Raji (cell line): ENCODE measurements around the gene DLGAP1.

ENCODE experiments used
- POLR2A ChIP-seq: IDR thresholded peaks from 2 replicates; pipeline ENCODE4 v1.6.1; 2011; ENCODE audit warnings: low read depth, low read length, control low read depth; ENCODE audit not compliant: insufficient read depth

The DLGAP1 gene

DNA sequence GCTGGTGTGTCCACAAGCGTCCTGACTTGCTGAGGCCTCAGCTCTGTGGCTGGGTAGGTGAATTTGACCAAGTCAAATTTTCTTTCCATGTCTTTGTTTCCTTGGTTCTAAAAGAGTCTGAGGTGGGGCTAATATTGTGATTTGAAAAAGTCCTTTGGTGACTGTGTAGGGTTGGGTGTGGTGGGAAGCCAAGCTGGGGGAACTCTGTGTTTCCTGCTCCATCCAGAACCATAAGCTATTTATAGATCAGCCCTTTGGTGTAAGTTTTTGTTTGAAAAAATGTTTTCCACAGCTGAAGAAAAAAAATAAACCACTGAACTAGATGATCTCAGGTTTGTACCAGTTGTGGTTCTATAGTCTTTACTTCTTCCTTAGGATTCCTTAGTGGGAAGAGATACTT, 542.4 kb downstream of the DLGAP1 start:
- no peak for TF ChIP-seq POLR2A

DNA sequence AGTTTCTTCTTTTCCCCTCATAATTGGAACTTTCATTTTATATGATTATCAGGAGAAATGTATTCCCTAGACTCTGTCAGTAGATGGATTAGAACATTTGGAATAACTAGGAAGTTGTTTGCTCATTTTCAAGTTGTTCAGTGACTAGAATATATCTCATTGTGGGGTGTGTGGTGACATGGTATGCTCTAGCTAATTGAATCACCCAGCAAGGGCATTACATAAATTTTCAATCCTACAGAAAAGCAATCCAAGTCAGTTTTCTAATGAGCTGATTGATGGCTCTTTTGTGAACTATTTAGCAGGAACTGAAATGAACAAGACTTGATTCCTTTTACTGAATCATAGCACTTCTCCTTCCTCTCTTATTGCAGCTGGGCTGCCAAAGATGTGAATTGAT, 543.7 kb downstream of the DLGAP1 start:
- no peak for TF ChIP-seq POLR2A

DNA sequence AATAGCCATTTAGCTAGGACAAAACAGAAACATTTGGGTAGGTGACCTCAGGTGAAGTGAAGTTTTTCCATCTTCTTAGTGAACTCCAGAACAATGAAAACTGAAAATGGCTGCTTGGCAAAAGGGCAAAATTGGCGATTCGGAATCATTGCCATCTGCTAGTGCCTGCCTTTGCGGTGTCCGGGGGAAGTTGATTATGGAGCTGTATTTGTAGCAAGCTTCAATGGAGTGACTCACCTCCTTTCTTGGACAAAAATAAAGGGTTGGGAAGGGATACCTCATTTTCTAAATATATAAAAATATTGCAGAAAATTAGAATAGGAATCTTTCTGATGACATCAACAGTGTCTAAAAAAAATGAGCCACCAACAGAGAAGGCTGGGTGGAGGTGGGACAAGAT, 544.6 kb downstream of the DLGAP1 start:
- TF ChIP-seq POLR2A = no peak

DNA sequence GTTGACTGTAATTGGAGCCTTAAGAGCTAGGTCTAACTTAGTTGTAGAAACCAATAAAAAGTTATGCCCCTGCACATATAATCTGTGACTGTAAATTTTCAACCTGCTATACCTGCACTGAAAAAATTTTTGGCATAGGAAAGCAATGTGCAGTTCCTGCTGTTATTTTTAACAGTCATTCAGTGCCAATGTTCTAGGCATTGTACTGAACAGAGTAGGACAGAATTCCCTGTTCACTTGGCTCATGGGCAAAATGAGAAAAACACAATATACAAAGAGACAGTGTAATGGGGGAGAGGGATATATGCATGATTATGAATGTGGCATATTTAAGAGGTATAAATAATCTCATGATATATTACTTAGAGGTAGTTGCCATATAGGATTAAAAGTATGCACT, 547.2 kb downstream of the DLGAP1 start:
- no peak for TF ChIP-seq POLR2A

DNA sequence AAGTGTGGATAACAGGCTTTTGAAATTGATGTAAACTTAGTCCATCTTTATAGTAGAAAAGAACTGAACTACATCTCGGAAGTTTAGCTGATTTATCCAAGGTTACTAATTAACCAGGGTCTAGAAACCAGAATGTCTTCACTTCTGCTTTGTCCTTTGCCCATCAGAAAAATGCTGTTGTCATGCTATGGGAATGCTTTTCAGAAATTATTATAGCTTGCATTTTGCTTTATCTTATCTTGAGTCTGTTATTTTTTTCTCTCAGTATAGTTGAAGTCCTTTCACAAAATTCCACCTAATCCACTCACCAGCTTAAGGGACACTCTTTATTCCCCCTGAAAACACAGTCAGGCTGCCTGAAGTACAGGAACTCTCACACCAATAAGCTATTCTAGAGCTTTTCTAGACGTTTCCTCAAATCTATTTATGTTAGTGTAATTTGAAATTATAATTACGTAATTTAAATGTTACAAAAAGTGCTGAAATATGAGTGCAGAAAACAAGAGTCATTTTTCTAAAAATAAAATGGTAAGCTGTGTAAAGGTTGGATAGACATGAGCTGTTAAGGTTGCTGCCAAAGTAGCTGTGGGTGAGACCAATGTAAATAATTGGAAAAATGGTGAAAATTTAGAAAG, 548.9 kb downstream of the DLGAP1 start:
- TF ChIP-seq POLR2A = no peak

DNA sequence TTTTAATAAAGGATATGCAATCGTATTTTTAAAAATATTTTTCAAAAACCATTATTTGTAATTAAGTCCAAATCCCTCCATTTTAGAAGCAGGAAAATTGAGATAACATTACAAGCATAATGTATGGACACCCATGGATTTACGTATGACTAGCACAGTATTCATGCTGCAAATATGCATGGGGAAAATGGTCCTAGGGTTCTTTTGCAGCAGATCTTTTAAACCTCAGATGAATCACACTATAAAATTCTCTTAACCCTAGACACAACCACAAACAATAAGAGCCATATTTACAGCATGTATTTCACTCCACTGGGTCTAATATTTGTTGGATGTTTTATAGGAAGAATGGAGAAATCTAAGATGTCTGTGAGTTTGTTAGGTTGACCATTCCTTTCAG, 551.8 kb downstream of the DLGAP1 start:
- no peak for TF ChIP-seq POLR2A

DNA sequence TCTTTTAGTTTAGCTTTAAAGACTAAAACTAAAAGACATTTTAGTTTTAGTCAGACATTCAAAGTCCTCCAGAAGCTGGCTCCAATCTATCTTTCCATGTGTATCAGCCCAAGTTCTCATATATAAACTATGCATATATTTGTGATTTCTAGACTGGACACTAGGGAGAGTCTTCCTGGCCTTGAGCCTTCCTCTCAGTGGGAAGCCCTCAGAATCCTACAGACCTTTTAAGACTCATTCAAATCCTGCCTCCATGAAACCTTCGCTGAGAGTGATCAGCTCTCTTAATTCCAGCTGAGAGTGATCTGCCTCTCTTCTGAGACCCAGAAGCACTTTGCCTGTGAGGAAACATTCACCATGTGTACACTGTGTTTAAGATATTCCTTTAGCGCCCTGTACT, 552.4 kb downstream of the DLGAP1 start:
- no peak for TF ChIP-seq POLR2A

DNA sequence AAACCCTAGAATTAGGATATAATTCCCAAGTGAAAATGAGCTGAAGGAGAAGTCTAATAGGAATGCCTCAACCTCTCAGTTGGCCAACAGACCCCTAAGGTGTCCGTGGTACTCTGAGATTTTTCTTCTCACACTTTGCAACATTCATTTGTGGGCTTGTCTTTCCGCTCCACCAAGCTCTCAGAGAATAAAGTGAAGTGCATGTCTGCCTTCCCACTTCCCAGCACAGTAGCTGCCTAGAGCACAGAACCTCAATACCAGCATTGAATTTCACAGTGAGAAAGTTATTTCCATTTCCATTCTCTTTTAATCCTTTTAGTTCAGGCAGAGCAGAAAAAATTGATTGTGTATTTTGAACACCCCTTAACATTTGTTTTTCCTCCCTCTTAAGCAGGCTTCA, 553.3 kb downstream of the DLGAP1 start:
- no peak for TF ChIP-seq POLR2A

DNA sequence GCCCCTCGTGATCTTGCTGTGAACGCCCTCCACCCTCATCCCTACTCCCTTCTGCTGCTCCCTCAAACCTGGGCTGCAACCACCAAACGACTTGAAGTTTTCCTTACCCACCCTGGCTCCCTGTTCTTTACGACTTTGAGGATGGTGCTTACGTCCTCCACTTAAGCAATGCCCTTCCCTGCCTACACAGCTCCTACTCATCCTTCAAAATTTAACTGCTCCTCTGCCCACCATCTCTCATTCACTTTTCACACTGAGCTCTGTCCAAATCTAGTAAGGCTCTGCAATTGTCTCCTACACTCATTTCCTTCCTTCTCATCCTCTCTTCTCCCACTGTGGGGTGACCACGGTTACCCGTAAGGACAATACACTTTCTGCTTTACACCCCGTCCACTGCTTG, 554.1 kb downstream of the DLGAP1 start:
- no peak for TF ChIP-seq POLR2A

DNA sequence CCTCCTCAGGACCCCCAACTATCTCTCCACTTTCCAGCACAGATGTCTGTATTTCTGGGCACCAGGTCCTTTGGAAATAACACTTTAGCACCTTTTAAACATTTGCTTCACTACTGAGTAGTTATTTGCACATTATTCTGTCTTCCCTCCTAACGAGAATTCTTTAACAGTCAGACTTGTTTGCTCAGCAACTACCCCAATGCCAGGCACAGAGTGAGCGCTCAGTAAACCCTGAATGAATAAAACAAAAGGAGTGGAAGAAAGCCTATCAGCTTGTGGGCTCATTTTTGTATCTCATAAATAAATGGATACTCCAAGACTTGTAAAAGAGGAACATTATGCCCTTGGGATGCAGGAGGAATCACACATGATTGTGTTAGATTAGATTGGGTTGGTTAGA, 554.8 kb downstream of the DLGAP1 start:
- no peak for TF ChIP-seq POLR2A

DNA sequence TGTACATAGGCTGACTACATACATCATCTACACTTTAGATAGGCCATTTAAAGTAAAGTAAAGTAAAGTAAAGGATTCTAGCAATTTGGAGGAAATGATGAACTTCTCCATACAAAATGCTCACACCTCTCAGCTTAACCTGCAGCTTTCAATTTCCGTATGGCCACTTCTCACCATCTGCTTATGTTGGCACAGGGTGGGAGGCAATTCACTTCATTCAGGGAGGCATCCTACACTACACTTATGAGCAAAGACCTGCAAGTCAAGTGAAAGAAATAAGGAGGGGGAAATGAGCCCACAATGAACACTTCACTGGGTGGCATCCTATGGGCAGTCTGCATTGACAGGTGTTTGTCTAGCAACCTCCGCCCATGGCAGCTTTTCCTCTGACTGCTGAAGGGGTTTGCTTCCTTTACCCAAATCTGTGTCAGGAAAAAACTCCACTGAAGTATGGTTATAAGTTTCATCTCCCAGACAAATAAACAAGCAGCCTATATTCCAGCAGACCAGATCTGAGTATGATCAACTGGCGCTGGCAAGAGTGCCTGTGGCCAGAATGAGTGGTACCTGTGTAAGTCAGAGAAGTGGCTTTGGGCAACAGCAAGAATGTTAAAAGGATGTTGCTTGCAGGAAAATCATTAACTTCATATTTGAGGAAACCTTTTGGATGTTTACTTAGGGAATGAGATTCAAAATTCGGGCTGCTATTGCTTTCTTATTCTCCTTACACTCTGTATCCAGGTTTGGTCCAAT, 556.1 kb downstream of the DLGAP1 start:
- no peak for TF ChIP-seq POLR2A

DNA sequence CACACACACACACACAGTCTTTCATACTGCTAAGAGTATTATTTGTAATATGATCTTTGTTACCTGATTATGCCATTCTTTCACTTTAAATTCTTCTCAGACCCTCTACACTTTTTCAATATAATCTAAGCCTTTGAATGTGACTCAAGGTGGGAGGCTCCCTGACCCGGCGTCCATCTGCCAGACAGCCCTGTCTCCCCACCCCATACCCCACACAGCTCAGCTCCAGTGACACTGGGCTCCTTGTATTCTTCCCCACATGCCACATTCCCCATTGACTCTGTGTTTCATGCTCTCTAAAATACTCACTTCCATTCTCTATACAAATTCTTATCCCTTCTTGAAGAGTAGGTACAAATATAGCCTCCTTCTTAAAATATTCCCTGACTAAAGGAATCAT, 563.0 kb downstream of the DLGAP1 start:
- no peak for TF ChIP-seq POLR2A

DNA sequence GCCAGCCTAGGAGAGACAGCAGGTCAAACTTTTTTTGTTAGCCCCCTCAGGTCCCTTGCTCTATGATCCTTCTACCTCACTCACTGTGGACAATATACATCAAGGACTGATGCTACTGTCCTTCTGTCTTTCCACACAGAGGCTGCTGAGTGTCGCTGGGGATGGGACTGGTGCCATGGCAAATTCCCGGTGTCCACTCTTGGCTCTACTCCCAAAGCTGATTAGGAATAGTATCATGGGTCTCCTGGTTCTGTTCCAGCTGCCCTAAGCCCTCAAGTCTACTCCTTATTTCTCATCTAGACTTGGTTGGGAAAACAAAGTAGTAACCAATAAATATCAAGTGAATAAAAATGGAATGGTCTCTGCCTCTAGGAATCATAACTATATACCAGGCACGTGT, 563.9 kb downstream of the DLGAP1 start:
- no peak for TF ChIP-seq POLR2A

DNA sequence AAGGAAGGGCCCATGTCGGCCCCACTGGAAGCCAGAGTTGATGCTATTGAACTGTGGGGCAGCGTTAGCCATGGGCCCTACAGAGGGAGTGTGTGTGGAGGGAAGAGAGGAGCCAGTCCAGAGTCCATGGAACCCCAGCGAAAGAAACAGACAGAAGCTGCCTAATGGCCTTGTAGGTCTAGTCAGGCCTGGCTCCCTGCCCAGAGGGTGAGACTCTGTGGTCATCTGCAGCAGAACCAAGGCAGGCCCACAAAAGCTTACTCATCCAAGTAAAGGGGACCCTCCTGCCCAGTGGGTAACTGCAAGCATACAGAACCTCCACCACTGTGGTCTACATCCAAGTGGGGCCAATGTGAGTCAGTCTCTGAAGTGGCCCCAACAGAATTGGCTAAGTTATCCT, 565.3 kb downstream of the DLGAP1 start:
- no peak for TF ChIP-seq POLR2A

DNA sequence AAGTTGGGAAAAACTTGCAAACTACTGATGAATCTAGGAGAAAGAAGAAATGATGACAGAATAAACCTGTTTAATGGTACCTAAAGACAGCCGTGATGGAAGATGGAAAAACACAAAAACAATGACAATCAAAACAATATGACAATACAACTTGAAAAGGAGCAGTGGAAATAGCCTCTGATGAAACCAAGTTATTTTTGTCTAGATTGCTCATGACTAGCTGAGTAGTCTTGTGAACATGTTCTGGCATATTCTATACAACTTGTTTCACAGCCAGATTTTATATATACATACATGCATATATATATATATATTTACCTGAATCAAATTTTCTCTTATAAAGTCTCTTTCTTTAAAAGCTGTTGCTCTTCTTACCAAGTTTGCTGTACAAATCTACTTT, 566.0 kb downstream of the DLGAP1 start:
- TF ChIP-seq POLR2A = no peak

DNA sequence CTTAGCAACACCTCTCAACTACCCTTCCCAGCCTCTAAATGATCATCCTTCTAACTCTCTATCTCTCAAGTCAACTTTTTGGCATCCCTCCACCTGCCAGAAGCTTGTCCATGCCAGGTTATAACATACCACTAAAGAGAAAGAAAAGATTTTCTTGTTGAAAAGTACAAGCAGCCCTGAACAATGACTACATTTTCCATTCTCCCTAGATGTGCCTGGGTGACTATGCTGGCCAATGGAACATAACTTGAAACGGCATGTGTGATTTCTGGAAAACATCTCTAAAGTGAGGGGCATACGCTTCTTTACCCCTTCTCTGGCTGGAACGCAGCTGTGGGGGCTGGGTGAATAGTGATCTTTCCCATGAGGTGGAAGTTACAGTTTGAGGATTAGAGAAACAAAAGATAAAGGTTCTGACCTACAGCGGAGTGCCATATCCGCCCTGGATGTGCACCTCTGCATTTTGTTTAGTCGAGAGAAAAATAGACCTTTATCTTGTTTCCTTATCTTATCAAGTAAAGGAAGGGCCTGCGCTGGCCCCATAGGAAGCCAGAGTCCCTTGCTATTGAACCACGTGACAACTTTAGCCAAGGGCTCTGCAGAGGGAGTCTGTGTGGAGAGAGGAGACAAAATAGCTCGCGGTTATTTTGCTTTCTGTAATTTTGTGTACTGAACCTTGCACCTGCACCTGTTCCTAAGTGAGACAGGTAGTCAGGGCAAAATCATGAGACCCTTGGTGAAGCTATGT, 568.4 kb downstream of the DLGAP1 start:
- no peak for TF ChIP-seq POLR2A

DNA sequence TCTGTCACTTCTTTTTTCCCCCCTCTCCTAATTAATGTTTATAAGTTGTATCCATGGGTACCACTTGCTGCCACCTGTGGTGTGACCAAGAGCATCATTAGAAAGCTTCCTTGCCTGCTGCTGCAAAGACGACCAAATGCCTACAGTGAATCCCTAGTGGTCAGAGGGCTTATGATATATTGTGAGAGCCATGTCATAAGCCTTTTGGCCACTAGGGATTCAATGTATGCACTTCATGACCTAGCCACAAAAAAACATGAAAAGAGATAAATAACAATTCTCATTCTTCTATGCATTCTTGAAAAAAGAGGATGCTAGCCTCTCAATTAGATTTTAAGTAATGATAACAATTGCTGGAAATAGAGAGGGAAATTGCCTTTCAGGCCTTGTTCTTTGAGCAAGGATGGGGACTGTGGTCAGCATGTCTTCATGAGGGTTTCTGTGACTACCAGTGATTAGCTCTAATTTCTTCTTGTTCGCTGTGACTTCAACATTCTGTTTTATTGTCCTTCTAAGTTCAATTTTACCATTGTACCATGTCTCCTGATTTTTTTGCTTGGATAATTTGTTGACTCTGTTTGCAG, 569.8 kb downstream of the DLGAP1 start:
- no peak for TF ChIP-seq POLR2A

DNA sequence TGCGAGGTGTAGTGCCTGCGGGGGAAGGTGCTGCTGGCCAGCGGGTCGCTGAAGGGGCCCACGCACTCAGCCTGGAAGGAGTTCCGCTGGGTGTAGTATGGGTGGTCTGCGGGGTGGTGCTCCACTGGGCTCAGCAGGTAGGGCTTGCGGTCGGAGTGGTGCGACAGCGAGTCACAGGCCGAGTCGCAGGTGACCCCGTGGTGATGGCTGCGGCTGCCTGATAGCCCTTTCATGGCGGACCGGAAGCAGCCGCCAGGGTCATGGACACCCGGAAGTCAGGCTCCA, 575.3 kb downstream of the DLGAP1 start:
- no peak for TF ChIP-seq POLR2A
